HG02884 (cell line): ENCODE results near the gene DVL2.
"Not testable (repeated sequence)": the region's sequence is repeated elsewhere in the genome, so short reads cannot be mapped to it uniquely, and the experiment has no call there.

ENCODE experiments used
- ATAC-seq: cut with Tn5 transposase; IDR thresholded peaks from one replicate; pipeline ENCODE4 v1.9.1; 2021; ENCODE audit warnings: mild to moderate bottlenecking, moderate library complexity; ENCODE audit not compliant: unreplicated experiment

DVL2 gene

DNA sequence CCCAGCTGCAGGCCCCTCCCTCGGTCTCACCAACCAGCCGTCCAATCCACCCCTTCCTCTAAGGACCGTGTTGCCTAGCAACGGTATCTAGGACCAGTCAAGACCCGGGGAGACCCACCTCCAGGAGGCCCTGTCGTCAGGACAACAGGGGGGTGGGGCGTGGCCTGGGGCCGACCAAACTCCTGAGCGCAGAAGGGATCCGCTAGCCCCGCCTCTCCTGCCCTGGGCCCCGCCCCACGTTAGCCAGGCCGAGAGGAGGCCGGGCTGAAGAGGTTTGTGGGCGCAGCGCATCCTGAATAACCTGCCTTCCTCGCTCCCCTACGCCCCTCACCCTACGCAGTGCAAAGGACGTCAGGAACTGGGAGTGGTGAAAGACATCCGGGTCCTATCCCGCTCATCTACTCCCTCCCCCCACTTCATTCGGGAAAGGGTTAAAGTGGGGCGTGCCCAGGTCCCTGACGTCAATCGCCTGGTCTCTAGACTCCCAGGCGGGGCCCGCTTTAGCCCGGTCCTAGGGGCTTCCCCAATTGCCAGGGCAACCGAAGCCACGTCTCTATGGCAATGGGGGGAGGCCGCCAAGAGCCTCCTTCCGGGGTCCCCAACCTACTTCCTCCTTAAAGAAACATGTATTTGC is 29.4 kb downstream of the DVL2 start:
- ATAC-seq = peak; percentile 93

GRCh38 chr17:7204336-7204735 is 30.0 kb downstream of the DVL2 start:
- no peak for ATAC-seq

DNA sequence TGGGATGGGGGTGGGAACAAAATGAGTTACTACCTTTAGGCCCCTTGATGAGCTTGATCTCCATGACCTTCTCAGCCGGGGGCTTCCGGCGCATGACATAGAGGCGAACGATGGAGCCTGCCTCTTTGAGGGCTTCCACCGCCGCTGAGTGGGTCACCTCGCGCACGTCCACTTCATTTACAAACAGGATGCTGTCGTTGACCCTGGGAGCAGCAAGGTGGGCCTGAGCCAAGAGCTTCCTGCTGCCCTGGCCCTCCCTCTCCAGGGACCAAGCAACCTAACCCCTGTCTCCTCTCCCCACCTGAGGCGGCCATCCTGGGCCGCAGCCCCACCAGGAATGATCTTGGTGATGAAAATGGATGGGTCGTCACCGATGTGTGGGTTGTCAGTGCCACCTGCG is 30.9 kb downstream of the DVL2 start:
- no peak for ATAC-seq

- ATAC-seq = no peak
Observed at GRCh38 chr17:7196651-7197401, 37.5 kb downstream of the DVL2 start.

DNA sequence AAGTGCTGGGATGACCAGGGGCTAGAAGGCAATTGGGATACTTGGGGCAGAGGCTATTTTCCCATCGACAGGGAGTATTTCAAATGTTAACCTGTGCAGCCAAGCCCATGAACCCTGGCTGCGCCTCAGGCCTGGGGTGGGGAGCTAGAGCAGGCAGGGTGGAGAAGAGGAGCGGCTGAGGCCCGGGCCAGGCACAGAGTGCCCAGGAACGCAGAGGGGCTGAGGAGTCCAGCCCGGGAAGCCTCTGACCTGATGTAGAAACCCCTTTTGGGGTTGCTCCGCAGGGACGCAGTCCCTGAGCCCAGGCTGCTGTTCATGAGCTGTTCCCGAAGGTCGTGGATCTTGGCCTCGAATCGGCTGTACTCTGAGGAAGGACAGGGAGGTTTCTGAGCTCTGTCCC is 38.3 kb downstream of the DVL2 start:
- ATAC-seq = no peak

GRCh38 chr17:7192271-7192937 is 41.9 kb downstream of the DVL2 start:
- no peak for ATAC-seq

DNA sequence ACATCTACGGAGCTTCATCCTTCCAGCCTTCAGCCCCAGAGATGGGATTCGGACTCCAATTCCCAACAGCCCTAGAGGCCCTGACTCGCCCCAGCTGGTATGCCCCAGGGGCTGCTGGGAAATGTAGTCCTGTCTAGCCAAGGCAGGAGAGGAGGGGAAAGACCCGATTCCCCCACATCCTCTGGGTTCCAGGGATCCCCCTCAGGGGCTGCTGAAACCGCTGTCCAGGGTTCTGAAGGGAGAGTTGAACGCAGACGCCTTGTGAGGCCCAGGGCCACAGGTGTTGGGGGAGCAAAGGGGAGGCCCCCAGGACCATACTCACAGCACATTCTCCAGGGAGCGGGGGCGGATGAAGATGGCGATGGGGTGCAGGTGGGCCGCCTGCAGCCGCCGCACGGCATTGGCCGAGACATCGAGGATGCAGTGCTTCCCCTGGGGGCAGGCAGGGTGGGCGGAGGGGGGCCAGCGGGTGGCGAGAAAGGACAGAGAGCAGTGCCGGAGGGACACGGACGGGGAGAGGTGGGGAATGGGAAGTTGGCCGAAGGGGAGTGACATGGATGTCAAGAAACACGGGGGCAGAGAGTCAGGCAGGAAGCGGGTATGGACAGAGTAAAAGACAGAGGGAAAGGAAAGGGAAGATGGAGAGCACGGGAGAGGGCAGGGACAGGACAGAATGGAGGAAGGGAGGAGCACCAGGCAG is 42.6 kb downstream of the DVL2 start:
- ATAC-seq = no peak

DNA sequence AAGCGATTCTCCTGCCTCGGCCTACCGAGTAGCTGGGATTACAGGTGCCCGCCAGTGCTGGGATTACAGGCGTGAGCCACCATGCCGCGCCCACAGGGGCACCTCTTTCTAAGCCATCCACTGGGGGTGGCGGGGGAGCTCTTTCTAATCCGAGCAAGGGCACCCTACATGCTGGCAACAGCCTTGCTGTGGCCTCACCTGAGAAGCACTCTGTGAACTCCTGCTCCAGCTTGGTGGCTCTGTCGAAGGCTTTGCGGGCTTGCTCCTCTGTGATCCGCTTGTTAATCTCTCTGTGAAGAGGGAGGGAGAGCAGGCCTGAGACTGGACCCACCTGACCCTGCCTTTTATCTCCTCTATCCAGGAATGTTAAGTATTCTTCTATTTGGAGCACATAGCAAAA is 43.2 kb downstream of the DVL2 start:
- ATAC-seq = no peak

DNA sequence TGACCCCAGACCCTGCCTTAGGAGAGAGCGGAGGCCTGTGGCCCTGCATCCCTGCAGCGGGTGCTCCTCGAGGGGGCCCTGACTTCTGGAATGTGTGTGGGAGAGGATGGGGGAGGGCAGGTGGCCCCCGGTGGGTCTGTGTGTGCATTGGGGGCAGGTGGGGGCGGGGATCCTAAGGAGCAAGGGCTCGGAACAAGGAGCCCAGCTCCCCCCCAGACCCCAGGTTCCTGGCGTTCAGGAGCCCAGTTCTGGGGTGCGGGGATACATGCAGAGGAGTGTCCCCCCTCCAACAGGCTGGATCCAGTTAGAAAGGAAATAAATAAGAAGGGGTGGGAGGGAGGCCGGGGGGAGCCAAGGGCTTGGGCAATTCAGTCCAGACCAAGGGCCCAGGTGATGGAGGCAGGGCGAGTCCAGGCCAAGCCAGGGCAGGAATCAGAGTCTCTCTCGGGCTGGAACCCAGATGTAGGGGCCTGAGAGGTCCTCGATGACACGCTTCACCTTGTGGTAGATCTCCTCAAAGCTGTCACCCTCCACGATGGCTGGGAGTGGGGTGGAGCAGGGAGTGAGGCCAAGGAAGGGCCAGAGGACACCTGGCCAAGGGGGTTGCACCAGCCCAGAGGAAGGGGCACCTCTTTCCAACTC is 43.9 kb downstream of the DVL2 start:
- ATAC-seq = no peak

GRCh38 chr17:7186241-7186640 is 48.1 kb downstream of the DVL2 start:
- no peak for ATAC-seq

GRCh38 chr17:7184647-7185046 is 49.7 kb downstream of the DVL2 start:
- no peak for ATAC-seq

DNA sequence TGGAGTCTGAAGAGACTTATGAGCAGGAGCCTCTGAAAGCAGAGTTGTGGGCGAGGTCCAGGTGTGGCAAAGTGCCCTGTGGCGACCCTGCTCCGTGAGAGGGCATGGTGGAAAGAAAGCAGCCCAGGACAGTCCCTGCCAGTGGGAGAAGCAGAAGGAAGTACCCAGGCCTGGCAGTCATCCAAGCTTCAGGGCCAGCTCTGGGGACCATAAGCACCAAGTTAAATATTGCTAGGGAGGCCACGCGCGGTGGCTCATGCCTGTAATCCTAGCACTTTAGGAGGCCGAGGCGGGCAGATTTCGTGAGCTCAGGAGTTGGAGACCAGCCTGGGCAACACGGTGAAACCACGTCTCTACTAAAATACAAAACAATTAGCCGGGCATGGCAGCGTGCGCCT is 50.2 kb downstream of the DVL2 start:
- ATAC-seq = no peak

DNA sequence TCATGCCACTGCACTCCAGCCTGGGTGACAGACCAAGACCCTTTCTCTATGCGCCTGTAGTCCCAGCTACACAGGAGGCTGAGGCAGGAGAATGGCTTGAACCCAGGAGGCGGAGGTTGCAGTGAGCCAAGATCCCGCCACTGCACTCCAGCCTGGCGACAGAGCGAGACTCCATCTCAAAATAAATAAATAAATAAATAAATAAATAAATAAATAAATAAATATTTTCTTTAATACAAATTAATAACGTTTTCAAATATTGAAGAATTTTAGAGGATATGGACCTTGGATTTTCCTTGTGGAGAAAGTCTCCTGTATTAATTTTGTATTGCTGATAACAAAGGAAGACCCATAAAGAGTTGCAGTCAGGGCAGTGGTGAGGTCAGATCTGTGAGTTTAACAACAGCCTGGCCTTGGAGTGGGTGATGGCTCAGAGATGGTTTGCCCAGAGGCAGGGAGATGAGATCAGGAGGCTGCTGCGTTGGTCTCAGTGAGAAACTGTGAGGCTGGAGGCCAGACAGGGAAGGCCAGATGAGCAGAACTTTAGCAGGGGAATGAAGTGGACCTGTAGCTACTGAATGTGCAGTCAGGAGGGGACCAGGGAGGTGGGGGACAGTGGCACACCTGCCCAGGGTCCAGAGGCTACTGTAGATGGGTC is 50.8 kb downstream of the DVL2 start:
- ATAC-seq = no peak

DNA sequence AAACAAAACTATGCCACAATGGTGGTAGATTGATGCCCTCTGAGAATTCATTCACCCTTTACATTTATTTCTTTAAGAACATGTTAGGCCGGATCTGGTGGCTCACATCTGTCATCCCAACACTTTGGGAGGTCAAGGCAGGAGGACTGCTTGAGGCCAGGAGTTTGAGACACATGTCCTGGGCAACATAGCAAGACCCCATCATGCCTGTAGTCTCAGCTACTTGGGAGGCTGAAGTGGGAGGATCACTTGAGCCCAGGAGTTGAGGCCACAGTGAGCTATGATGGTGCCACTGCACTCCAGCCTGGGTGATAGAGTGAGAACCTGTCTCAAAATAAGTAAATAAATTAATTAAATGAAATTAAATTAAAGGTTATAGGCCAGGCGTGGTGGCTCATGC is 52.2 kb downstream of the DVL2 start:
- ATAC-seq = not testable (repeated sequence)

DNA sequence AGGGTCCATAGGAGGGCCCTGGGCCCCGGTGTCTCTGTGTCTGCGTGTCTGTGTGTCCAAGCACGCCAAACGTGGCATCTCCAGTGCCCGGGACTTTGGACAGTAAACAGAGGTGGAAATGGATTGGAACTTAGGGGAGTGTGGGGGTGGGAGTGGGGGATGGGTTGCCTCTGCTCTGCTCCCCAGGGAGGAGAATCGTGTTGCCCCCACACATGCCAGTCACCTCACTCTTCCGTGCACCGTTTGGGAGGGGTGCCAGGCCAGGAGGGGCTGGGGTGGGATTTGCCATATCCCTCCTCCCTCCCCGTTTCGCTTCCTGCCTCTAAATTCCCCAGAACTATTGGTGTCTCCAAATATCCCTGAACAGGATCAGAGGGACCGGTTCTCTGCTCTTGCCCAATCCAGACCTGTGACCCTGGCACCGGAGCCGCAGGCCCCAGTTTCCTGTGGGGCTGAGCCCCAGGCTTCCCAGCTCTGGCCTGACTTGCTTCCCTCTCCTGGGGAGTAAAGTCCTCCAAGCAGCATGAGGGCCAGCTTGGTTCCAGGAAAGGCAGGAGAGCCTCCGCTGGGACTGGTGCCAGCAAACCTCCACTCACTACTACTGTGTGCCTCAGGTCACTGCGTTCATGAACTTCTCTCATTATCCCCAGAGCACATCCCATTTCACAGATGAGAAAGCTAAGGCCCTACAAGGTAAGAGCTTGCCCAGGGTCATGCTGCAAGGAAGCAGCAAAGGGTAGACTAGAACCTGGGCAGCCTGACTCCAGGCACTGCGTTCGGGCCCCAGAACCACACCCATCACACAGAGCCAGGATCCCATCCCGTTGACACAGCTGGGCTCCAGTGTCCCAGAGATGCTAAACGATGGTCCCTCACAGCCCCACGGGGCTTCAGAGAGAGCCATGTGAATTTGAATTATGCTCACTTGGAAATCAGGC is 54.7 kb downstream of the DVL2 start, which contains the start of gene ASGR1:
Gene ASGR1 (minus strand): TSS at position 54 of the 938 bp plus-strand sequence. CDS start 807 bp downstream, outside the sequence.
- ATAC-seq = no peak

GRCh38 chr17:7178973-7179316 is 55.4 kb downstream of the DVL2 start:
- ATAC-seq = no peak

- no peak for ATAC-seq
Observed at GRCh38 chr17:7177954-7178477, 56.3 kb downstream of the DVL2 start.

- ATAC-seq = no peak
Observed at GRCh38 chr17:7177191-7177953, 56.9 kb downstream of the DVL2 start.

GRCh38 chr17:7176841-7177190 is 57.5 kb downstream of the DVL2 start:
- ATAC-seq = no peak
